GM23338 (cell line): ENCODE measurements around the gene TSPAN4. TPM values are rescaled to one million over a fixed set of nuclear protein-coding genes. Genes with fewer than 3 reads are reported as not detected.

Source experiments
- ATAC-seq: fragments of 200-7000 bp; cut with Tn5 transposase; 3 replicates; pipeline ENCODE4 v1.9.1; 2020
- DNase-seq: peaks from one replicate; pipeline ENCODE4 v3.0.0-alpha.2; 2015; ENCODE audit warnings: low spot score
- H2AFZ ChIP-seq: fragments of 200-600 bp; sonication (generic); 2 replicates; pipeline ENCODE4 v1.8.0; 2016; ENCODE audit warnings: antibody characterized with exemption, mild to moderate bottlenecking, moderate library complexity
- H3F3A ChIP-seq: fragments of 200-600 bp; sonication (generic); replicated peaks from 2 replicates; pipeline ENCODE4 v1.8.0; 2017; ENCODE audit warnings: antibody characterized with exemption, mixed run types, low read depth
- H3K27ac ChIP-seq: fragments of 200-600 bp; sonication (generic); 2 replicates; pipeline ENCODE4 v1.6.1; 2016; ENCODE audit warnings: low read depth
- H3K27me3 ChIP-seq: fragments of 200-600 bp; sonication (generic); 2 replicates; pipeline ENCODE4 v1.8.0; 2016; ENCODE audit warnings: mild to moderate bottlenecking, mixed run types, moderate library complexity; ENCODE audit not compliant: insufficient read depth
- H3K36me3 ChIP-seq: fragments of 200-600 bp; sonication (generic); 2 replicates; pipeline ENCODE4 v1.8.0; 2016; ENCODE audit warnings: mild to moderate bottlenecking; ENCODE audit not compliant: insufficient read depth
- H3K4me1 ChIP-seq: fragments of 200-600 bp; sonication (generic); 2 replicates; pipeline ENCODE4 v1.8.0; 2016; ENCODE audit warnings: mild to moderate bottlenecking, moderate library complexity; ENCODE audit not compliant: insufficient read depth
- H3K4me2 ChIP-seq: fragments of 200-600 bp; sonication (generic); 2 replicates; pipeline ENCODE4 v1.7.1; 2017; ENCODE audit warnings: mixed run types
- H3K4me3 ChIP-seq: fragments of 200-600 bp; sonication (generic); 2 replicates; pipeline ENCODE4 v1.6.1; 2016; ENCODE audit warnings: mixed run types
- H3K79me2 ChIP-seq: fragments of 200-600 bp; sonication (generic); replicated peaks from 2 replicates; pipeline ENCODE4 v1.8.0; 2017; ENCODE audit warnings: mild to moderate bottlenecking; ENCODE audit not compliant: insufficient read depth
- H3K9me2 ChIP-seq: fragments of 200-600 bp; sonication (generic); 2 replicates; pipeline ENCODE4 v1.8.0; 2017; ENCODE audit not compliant: insufficient read depth
- H4K20me1 ChIP-seq: fragments of 200-600 bp; sonication (generic); replicated peaks from 2 replicates; pipeline ENCODE4 v1.8.0; 2017; ENCODE audit warnings: mild to moderate bottlenecking; ENCODE audit not compliant: insufficient read depth
- H3K27ac Mint-ChIP-seq: 2 replicates; pipeline ENCODE4 v1.8.0; 2020; ENCODE audit warnings: inconsistent platforms, mild to moderate bottlenecking, moderate library complexity, mixed read lengths
- H3K27me3 Mint-ChIP-seq: 3 replicates; pipeline ENCODE4 v1.8.0; 2022; ENCODE audit warnings: low read depth, mild to moderate bottlenecking, moderate library complexity, mixed read lengths, inconsistent platforms; ENCODE audit not compliant: insufficient read depth, poor library complexity
- H3K36me3 Mint-ChIP-seq: 3 replicates; pipeline ENCODE4 v1.8.0; 2021; ENCODE audit warnings: low read depth, mild to moderate bottlenecking, inconsistent platforms, moderate library complexity, mixed read lengths
- H3K4me1 Mint-ChIP-seq: 3 replicates; pipeline ENCODE4 v1.8.0; 2020; ENCODE audit warnings: mild to moderate bottlenecking, inconsistent platforms, mixed read lengths
- H3K4me3 Mint-ChIP-seq: 3 replicates; pipeline ENCODE4 v1.8.0; 2021; ENCODE audit warnings: moderate library complexity, mild to moderate bottlenecking, inconsistent platforms, mixed read lengths
- H3K9me3 Mint-ChIP-seq: 3 replicates; pipeline ENCODE4 v1.8.0; 2020; ENCODE audit warnings: moderate library complexity, mild to moderate bottlenecking, inconsistent platforms, mixed read lengths
- EZH2 ChIP-seq: fragments of 200-600 bp; sonication (generic); IDR thresholded peaks from one replicate; pipeline ENCODE4 v1.8.0; 2017; ENCODE audit warnings: antibody characterized with exemption, mild to moderate bottlenecking, low read depth; ENCODE audit not compliant: unreplicated experiment
- JUNB ChIP-seq: IDR thresholded peaks from one replicate; pipeline ENCODE4 v1.6.1; 2016; ENCODE audit warnings: antibody characterized with exemption; ENCODE audit not compliant: unreplicated experiment
- POLR2AphosphoS5 ChIP-seq: IDR thresholded peaks from 2 replicates; pipeline ENCODE4 v1.6.1; 2016; ENCODE audit warnings: antibody characterized with exemption, low read depth
- STAT1 ChIP-seq: IDR thresholded peaks from one replicate; pipeline ENCODE4 v1.6.1; 2016; ENCODE audit warnings: antibody characterized with exemption; ENCODE audit not compliant: unreplicated experiment
- ZNF462 ChIP-seq: fragments of 250-450 bp; sonication (Bioruptor Pico); IDR thresholded peaks from 2 replicates; pipeline ENCODE4 v1.5.0; 2020; ENCODE audit warnings: mild to moderate bottlenecking, moderate library complexity
- polyA plus RNA-seq: library from polyadenylated mRNA; unstranded; fragments of >200 nt; fragmentation: Nextera tagmentation; extraction: Ambion mirVana; gene quantifications from 2 replicates; pipeline ENCODE4 v1.2.1, GENCODE V29; 2016
- total RNA-seq: library from RNA; depleted of rRNA; stranded (reverse); fragments of >200 nt; shearing (Covaris generic); gene quantifications from 2 replicates; pipeline ENCODE4 v1.2.3, GENCODE V29; 2014

Gene TSPAN4
- total and polyA plus RNA-seq, 2 experiments from 2014 or later: 76.8 to 150 TPM

DNA sequence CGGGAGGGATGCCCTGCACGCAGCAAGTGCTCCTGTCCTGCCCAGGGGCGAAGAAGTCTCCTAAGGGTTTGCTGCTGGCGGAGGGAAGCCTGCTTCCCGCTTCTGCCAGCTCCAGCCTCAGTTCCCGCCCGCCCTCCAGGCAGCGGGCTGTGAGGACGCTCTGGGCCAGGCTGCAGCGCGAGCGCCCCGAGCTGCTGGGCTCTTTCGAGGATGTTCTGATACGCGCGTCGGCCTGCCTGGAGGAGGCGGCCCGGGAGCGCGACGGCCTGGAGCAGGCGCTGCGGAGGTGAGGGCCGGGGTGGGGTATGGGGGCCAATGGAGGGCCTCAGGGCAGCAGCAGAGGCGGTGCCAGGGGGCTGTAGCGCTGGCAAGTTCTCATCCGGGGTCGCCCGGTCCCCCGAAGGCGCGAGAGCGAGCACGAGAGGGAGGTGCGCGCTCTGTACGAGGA is 12.8 kb upstream of the TSPAN4 start:
- no peaks in the 10 kb centered on the region; the same call in 2 of the 3 replicates for H3K9me3 Mint-ChIP-seq
- peak overlapping the region; percentile 98 for H3K4me2 ChIP-seq
- ATAC-seq (peak; percentile 10), DNase-seq (peak; percentile 77)
- peaks cover 9% of the 10 kb centered on the region; the same call in 1 of the 2 replicates for H4K20me1 ChIP-seq
- peak overlapping the region; percentile 80; the same call in 1 of the 2 replicates for H2AFZ ChIP-seq
- no peak overlapping the region for H3K27ac ChIP-seq
- H3K4me1 ChIP-seq: peaks cover 34% of the 10 kb centered on the region
- peaks cover 49% of the 10 kb centered on the region for H3K4me1 Mint-ChIP-seq
- H3K9me2 ChIP-seq: no peaks in the 10 kb centered on the region
- peak overlapping the region; percentile 89 for H3K4me3 ChIP-seq
- peaks cover 30% of the 10 kb centered on the region for H3F3A ChIP-seq
- H3K4me3 Mint-ChIP-seq: peak overlapping the region; percentile 64
- no peak overlapping the region for H3K27ac Mint-ChIP-seq
- no peaks in the 10 kb centered on the region for H3K36me3 ChIP-seq
- peaks cover 61% of the 10 kb centered on the region for H3K27me3 Mint-ChIP-seq
- H3K36me3 Mint-ChIP-seq: peaks cover 5% of the 10 kb centered on the region; the same call in 1 of the 3 replicates
- TF ChIP-seq EZH2: no peak
- TF ChIP-seq JUNB: no peak
- peak; percentile 92 for TF ChIP-seq POLR2AphosphoS5
- H3K27me3 ChIP-seq: peaks cover 28% of the 10 kb centered on the region
- 0 out of 2 replicates have a peak, but pooled peaks cover 5% of the 10 kb centered on the region for H3K79me2 ChIP-seq

DNA sequence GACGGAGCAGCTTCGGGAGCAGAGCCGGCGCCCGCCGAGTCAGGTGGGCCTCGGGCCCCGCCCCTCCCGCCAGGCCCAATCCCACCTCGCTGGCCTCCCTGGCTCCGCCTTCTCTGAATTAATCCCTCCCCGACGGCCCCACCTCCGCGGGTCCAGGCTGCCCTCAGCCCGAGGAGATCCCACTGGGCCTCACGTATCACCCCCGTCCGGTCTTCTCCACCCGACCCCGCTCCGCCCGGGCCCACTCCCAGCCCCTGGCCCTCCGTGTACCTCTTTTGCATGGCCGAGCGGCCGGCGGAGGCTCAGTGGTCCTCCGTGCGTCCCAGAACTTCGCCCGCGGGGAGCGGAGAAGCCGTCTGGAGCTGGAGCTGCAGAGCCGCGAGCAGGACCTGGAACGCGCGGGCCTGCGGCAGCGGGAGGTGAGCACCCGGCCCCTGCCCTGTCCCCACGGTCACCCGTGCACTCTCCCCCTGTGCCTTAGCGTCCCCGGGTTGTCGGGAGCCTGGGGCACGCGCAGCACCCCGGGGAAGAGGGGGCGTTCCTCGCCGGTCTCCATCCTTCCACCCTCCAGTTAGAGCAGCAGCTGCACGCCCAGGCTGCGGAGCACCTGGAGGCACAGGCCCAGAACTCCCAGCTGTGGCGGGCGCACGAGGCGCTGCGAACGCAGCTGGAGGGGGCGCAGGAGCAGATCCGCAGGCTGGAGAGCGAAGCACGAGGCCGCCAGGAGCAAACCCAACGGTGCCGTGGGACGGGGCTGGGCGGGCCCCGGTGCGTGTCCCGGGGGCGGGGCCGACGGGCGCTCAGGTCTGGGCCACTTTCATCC is 12.1 kb upstream of the TSPAN4 start:
- no peaks in the 10 kb centered on the region for H3K36me3 ChIP-seq
- peaks cover 9% of the 10 kb centered on the region; the same call in 1 of the 2 replicates for H4K20me1 ChIP-seq
- peaks cover 28% of the 10 kb centered on the region for H3K27me3 ChIP-seq
- H3K4me1 ChIP-seq: peaks cover 34% of the 10 kb centered on the region
- peak overlapping the region; percentile 63; the same call in 1 of the 2 replicates for H2AFZ ChIP-seq
- peak overlapping the region; percentile 89 for H3K4me3 ChIP-seq
- Mint-ChIP-seq H3K36me3 (no peaks in the 10 kb centered on the region), H3K27ac (no peak overlapping the region), H3K9me3 (no peaks in the 10 kb centered on the region; the same call in 2 of the 3 replicates), H3K27me3 (peaks cover 63% of the 10 kb centered on the region), H3K4me3 (peak overlapping the region; percentile 64), H3K4me1 (peaks cover 43% of the 10 kb centered on the region)
- H3K27ac ChIP-seq: no peak overlapping the region
- peak overlapping the region; percentile 98 for H3K4me2 ChIP-seq
- no peaks in the 10 kb centered on the region for H3K9me2 ChIP-seq
- H3K79me2 ChIP-seq: 0 out of 2 replicates have a peak, but pooled peaks cover 5% of the 10 kb centered on the region
- peaks cover 26% of the 10 kb centered on the region for H3F3A ChIP-seq
- DNase-seq (peak; percentile 95), ATAC-seq (peak; percentile 51)
- TF ChIP-seq STAT1 (no peak), POLR2AphosphoS5 (peak; percentile 83)

DNA sequence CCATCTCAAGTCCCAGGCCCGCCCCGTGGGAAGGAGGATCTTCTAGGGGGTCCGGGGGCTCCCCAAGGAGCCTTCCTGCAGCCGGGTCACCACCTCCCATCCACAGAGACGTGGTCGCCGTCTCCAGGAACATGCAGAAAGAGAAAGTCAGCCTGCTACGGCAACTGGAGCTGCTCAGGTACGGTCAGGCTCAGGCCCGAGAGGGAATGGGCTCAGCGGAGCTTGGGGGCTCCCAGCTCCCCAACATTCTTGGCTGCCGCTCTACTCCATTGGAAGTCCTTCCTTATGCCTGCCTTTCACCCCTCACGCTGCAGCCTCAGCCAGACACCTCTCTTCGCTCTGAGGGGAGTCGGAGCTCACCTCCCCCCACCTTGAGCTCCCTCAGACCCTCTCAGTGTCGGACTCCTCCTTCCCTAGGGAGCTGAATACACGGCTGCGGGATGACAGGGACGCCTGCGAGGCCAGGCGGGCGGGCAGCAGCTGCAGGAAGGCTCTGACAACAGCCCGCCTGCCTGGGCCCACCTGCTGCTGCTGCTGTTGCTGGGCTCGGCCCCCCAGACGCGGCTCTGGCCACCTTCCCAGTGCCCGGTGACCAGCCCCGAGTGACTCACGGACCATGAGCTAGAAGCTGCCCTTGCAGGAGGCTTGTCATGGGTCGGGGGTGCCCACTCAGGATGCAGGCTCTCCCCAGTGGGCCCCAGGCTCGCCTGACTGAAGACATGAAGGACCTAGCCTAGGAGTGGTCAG is 11.4 kb upstream of the TSPAN4 start:
- ATAC-seq: no peak
- peaks cover 34% of the 10 kb centered on the region for H3K4me1 ChIP-seq
- Mint-ChIP-seq H3K36me3 (no peaks in the 10 kb centered on the region), H3K27me3 (peaks cover 62% of the 10 kb centered on the region), H3K4me1 (peaks cover 43% of the 10 kb centered on the region), H3K9me3 (no peaks in the 10 kb centered on the region; the same call in 2 of the 3 replicates), H3K4me3 (peak overlapping the region; percentile 70), H3K27ac (no peak overlapping the region)
- no peaks in the 10 kb centered on the region for H3K36me3 ChIP-seq
- H2AFZ ChIP-seq: no peak overlapping the region
- peaks cover 28% of the 10 kb centered on the region for H3K27me3 ChIP-seq
- DNase-seq: no peak
- no peak overlapping the region for H3K27ac ChIP-seq
- peak overlapping the region; percentile 89 for H3K4me3 ChIP-seq
- peaks cover 9% of the 10 kb centered on the region; the same call in 1 of the 2 replicates for H4K20me1 ChIP-seq
- peak overlapping the region; percentile 98 for H3K4me2 ChIP-seq
- H3K79me2 ChIP-seq: 0 out of 2 replicates have a peak, but pooled peaks cover 5% of the 10 kb centered on the region
- H3K9me2 ChIP-seq: no peaks in the 10 kb centered on the region
- H3F3A ChIP-seq: peaks cover 26% of the 10 kb centered on the region
- TF ChIP-seq ZNF462: no peak
- TF ChIP-seq POLR2AphosphoS5: no peak
- TF ChIP-seq EZH2: no peak
